CD4-positive, alpha-beta T cell treated with Interleukin-6 for 4 hours (primary cell): ENCODE results near the gene ATP2A3.

ENCODE experiments used
- DNase-seq: peaks from one replicate; pipeline ENCODE4 v3.0.0-alpha.2; 2020; ENCODE audit warnings: mixed read lengths

Gene ATP2A3

GRCh38 chr17:3907483-3908216 is 56.6 kb downstream of the ATP2A3 start:
- DNase-seq = no peak

GRCh38 chr17:3906881-3907280 is 57.4 kb downstream of the ATP2A3 start:
- no peak for DNase-seq

GRCh38 chr17:3905017-3905520 is 59.2 kb downstream of the ATP2A3 start:
- DNase-seq = no peak

- no peak for DNase-seq
Observed at GRCh38 chr17:3904501-3904900, 59.7 kb downstream of the ATP2A3 start.

GRCh38 chr17:3903881-3904290 is 60.4 kb downstream of the ATP2A3 start:
- no peak for DNase-seq

GRCh38 chr17:3903051-3903825 is 61.0 kb downstream of the ATP2A3 start:
- DNase-seq = no peak

- DNase-seq = no peak
Observed at GRCh38 chr17:3900646-3901045, 63.6 kb downstream of the ATP2A3 start.

GRCh38 chr17:3897731-3898130 is 66.5 kb downstream of the ATP2A3 start:
- no peak for DNase-seq

- DNase-seq = no peak
Observed at GRCh38 chr17:3896968-3897235, 67.3 kb downstream of the ATP2A3 start.

- no peak for DNase-seq
Observed at GRCh38 chr17:3896108-3896967, 67.9 kb downstream of the ATP2A3 start.

- no peak for DNase-seq
Observed at GRCh38 chr17:3895354-3895753, 68.9 kb downstream of the ATP2A3 start.

GRCh38 chr17:3894911-3895343 is 69.3 kb downstream of the ATP2A3 start:
- DNase-seq = no peak

GRCh38 chr17:3894188-3894587 is 70.0 kb downstream of the ATP2A3 start:
- no peak for DNase-seq

GRCh38 chr17:3893720-3894116 is 70.5 kb downstream of the ATP2A3 start:
- no peak for DNase-seq

- peak; percentile 94 for DNase-seq
Observed at GRCh38 chr17:3893003-3893719, 71.1 kb downstream of the ATP2A3 start, which contains the start of gene CAMKK1. TSS of gene CAMKK1 (minus strand) at chr17:3893053. CDS start at chr17:3885687, 7,366 bp downstream.

- peak; percentile 85 for DNase-seq
Observed at GRCh38 chr17:3892095-3892998, 71.9 kb downstream of the ATP2A3 start.

GRCh38 chr17:3891626-3892094 is 72.6 kb downstream of the ATP2A3 start:
- DNase-seq = no peak

GRCh38 chr17:3890878-3891219 is 73.4 kb downstream of the ATP2A3 start:
- DNase-seq = no peak

GRCh38 chr17:3890082-3890877 is 74.0 kb downstream of the ATP2A3 start:
- DNase-seq = no peak

GRCh38 chr17:3889325-3890012 is 74.8 kb downstream of the ATP2A3 start:
- no peak for DNase-seq
